A204.1 (cell line): ENCODE data around the gene PRMT5.
A peak's percentile ranks its signal among the peaks of the same experiment; 100 is the strongest.
"Not testable (repeated sequence)": the region's sequence is repeated elsewhere in the genome, so short reads cannot be mapped to it uniquely, and the experiment has no call there.

Experiments used
- FAIRE-seq: peaks from 2 replicates; lab custom pipeline; 2012; peaks lifted over from hg19 to GRCh38; lab: Jason Lieb, UNC

PRMT5 gene

DNA sequence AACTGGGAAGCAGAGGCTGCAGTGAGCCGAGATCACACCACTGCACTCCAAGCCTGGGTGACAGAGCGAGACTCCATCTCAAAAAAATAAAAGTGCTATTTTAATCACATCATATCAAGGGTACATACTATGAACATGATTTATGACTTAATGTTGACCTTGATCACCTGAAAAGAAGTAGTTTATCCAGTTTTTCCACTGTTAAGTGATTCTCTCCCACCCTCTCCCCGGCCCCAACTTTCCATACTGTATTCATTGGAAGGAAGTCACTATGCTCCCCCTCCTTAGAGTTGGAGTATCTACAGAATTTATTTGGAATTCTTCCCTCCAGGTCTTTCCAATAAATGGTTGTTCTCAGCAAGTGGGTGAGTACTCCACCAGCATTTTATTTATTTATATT is 3.0 kb upstream of the PRMT5 start:
- FAIRE-seq: no peak

DNA sequence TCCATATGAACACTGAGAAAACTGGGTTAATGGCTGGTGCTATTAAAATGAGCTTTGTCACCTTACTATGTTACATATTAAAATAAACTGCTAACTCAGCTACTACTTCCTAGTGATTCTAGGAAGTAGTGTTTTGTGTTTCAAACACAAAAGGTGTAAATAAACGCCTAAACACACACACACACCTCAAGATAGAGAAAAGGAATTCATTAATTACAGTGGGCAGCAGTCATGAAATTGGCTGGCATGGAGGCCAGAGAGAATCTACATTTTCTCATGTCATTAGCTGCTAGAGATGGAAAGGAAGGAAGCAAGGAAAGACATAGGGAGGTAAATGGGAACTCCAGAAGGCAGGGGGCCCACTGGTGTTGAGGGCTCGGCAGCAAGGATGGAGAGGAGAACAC is 787 bp upstream of the PRMT5 start:
- no peak for FAIRE-seq

DNA sequence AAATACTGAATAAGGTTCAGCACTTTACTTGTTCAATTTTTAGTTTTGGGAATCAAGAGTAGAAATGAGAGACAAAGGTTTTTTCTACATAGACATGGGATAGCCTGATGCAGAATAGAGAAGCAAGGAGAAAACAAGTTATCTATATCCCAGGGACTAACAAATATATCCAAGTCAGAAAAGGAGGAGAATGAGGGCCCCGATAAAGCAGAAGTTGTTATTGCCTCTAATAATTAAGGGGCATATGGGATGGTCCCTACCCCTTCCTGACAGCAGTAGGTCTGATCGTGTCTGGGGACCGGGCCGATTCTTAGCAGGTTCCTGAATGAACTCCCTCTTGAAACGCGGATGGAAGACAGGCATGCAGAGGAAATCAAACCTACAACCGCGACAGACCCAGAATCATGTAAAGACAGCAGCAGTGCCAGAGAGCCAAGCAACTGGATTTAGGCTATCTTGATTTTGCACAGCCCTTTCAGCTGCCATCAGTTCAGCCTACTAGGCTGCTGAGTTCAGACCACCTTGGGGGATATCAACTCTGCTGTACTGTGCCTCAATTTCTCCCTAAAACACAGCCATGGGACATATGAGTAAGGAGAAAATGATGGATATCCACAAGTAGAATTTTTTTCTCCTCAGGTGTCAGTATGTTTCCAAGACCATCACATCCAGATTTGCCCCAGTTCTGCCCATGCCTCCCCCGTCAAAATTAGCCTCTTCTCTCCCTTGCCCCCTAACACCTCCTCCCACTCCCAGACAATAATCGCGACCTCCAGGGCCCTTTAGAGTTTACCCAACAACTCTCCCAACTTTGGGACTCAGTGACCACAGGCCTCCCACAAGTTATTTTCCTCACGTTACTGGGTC is 706 bp downstream of the PRMT5 start:
- no peak for FAIRE-seq

DNA sequence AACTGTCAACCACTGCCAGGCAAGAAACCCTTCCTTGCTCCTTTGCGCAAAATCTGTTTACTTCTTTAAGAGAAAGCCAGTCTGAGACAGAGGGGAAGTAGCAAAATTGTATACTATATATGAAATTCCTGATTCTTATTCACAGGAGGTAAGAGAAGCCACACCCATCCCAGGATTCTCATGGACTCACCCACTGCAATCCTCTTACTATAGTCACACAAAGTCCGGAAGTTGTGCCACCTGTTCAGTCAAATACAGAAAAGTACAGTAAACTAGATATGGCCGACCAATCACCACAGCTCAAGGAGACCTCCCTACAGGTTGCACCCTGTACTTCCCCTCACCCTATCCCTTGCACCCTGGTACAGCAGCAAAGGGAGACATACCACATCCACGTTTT is 2.9 kb downstream of the PRMT5 start:
- FAIRE-seq: no peak

DNA sequence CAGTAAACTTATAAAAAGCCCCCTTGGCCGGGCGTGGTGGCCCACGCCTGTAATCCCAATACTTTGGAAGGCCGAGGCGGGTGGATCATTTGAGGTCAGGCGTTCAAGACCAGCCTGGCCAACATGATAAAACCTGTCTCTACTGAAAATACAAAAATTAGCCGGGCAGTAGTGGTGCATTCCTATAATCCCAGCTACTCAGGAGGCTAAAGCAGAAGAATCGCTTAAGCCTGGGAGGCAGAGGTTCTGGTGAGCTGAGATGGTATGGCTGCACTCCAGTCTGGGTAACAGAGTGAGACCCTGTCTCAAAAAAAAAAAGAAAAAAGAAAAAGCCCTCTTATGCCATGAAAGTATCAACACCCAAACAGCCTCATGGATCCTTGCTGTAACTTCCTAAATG is 3.7 kb downstream of the PRMT5 start:
- FAIRE-seq: no peak

DNA sequence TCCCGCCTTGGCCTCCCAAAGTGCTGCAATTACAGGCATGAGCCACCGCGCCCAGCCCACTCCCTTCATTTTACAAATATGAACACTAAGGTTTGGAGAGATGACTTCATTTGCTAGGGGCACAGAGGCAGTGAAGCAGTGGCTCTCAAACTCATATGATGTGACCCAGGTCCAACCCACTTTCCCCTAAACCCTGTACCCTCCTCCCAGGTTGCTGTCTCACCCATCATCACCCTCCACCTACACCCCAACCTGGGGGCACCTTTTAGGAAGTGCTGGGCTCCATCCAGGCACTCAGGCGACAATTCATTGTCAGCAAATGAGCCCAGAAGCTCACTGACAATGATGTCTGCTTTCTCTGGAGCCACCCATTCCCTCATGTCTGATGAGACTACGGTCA is 5.4 kb downstream of the PRMT5 start:
- FAIRE-seq: no peak

DNA sequence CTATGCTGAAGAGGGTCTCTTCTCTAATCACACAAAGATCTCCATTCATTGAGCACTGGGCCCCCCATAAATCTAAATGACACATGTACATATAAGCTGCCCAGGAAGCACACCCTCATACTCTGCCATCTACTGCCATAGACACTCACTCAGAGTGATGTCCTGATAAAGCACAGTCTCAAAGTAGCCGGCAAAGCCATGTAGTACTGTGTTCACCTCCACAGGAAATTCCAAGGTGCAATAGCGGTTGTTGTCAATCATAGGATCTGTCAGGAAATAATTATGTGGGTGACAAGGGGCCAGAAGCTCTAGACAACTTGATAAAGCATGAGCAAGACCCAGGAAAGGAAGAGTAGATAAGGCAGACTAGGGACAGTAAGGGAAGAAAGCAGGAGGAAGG is 6.9 kb downstream of the PRMT5 start:
- FAIRE-seq: no peak

DNA sequence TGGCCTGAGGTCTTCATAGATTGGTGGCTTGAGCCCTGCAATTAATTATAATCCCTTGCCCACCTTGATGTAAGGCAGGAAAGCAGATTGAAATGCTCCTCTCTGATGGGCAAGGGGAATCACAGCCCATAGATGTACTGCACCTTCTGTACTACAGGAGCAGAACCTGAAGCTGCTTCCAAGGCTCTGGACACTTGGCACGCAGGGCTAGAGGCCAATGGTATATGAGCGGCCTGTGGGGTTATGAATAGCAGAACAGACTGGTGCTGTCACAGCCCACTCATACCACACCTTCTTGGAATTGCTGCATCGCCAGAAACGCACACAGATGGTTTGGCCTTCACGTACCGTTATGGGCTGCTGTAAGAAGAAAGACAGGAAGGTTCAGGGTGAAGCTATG is 8.5 kb downstream of the PRMT5 start:
- FAIRE-seq: no peak

DNA sequence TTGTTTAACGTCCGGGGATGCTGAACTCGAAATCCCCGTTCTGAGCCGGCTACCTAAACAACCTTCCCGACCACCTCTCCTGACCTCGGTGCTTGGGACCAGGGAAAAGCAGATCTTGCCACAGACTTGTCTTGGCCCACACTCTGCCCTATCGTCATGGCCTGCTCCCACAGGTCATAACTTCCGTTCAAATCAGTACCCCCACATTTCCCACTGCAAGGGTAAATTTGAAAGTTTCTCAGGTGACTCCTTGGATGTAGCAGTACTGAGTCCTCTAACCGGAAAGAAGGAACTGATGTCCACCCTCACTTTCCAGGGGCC is 9.6 kb downstream of the PRMT5 start:
- FAIRE-seq: no peak

DNA sequence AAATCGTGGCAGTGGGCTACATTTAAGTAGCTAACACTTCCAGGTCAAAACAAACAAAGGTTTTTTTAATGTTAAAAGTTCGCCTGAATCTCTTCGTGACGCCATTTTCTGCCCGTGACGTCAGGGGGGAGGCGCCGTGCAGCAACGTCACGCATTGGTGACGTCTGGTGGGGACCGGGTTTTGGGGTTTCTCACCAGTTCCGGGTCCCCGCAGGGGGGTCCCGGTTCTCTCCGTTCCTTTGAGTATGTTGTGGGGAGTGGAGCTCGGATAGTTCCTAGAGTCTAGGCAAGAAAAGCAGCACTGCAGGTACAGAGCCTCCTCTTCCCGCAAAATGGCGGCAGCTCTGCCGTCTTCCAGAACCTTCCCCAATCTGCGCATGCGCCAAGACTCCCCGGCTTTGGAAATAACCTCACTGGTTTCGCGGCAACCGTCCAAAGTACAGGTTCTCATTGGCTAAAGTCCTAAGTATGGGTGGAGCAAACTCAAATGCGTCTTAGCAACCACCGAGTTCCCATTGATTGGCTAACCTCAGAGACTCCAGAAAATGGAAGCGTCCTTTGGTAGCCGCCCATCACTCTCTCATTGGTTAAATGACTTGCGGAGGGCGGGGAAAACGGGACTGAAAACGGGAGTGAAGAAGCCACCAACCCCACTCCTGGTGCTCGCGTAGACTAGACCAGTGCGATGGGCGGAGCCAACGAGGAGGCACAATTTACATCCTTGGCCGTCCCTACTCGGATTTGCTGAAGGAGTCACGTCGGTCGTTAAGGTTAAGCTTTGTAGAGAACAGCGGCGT is 10.2 kb downstream of the PRMT5 start, which contains the start of gene RBM23:
Gene RBM23 (minus strand): TSS at position 346 of the 797 bp plus-strand sequence.
- peak; percentile 99 for FAIRE-seq

DNA sequence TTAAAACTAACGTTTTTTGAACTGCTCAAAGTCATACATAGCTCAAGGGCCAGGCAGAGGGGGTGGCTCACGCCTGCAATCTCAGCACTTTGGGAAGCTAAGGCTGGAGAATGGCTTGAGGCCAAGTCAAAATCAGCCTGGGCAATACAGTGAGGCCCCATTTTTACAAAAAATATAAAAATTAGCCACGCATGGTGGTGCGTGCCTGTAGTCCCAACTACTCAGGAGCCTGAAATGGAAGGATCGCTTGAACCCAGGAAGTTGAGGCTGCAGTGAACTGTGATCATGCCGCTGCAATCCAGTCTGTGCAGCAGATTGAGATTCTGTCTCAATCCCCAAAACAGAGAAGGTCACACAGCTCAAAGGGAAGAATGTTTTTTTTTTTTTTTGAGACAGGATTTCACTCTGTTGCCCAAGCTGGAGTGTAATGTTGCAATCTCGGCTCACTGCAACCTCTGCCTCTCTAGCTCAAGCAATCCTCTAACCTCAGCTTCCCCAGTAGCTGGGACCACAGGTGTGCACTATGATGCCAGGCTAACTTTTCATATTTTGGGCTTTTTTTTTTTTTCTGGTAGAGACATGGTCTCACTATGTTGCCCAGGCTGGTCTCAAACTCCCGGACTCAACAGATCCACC is 13.2 kb downstream of the PRMT5 start:
- no peak for FAIRE-seq

DNA sequence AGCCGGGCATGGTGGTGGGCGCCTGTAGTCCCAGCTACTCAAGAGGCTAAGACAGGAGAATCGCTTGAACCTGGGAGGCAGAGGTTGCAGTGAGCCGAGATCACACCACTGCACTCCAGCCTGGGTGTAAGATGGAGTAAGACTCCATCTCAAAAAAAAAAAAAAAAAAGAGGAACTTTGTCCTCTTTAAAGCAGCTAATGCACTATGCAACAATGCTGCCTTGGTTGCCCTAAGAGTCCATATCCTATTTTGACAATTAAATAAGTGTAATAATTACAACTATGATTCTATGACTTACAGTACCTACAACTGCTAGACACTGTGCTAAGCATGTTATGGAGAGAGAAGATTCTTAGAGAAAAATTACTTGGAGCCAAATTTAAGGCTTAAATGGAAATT is 14.3 kb downstream of the PRMT5 start:
- FAIRE-seq: not testable (repeated sequence)

DNA sequence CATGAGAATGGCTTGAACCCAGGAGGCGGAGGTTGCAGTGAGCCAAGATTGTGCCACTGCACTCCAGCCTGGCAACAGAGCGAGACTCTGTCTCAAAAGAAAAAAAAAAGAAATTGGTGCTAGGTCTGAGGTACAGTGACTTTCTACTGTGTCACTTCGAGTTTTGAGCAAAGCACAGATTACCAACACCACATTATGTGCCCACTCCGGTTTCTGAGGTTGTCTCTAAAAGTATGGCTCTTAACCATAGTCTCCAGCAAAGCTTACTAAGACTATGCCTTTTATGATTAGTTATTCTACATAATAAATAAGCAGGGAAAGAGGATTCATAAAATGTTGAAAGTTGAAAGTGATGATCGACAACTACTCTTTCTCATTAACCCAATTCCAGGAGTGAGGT is 18.3 kb downstream of the PRMT5 start:
- no peak for FAIRE-seq

DNA sequence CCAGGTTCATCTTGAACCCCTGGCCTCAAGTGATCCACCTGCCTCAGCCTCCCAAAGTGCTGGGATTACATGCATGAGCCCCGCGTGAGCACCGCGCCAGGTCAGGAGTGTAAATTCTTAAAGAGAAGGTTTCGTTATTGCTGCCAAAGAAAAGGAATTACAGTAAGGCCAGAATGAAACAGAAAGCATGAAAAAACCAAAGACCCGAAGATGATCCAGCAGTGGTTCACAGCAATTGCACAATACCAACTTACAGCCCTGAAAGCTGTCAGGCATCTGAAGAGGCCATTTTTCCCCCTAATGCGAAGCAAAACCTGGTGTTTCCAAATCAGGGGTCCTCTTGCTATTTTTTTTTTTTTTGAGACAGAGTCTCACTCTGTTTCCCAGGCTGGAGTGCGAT is 20.6 kb downstream of the PRMT5 start:
- no peak for FAIRE-seq

DNA sequence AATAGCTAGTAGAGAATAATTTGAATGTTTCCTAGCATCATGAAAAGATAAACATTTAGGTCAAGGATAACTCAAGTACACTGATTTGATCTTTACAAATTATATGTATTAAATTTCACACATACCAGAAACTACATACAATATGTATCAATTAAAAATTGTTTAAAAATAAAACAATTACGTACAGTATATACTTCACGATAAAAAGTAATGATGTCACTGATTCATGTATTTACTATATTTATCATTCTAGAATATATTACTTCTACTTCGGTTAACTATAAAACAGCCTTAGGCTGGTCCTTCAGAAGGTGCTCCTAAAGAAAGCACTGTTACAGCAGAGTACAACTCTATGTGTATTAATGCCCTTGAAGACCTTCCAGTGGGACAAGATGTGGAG is 21.7 kb downstream of the PRMT5 start:
- no peak for FAIRE-seq

DNA sequence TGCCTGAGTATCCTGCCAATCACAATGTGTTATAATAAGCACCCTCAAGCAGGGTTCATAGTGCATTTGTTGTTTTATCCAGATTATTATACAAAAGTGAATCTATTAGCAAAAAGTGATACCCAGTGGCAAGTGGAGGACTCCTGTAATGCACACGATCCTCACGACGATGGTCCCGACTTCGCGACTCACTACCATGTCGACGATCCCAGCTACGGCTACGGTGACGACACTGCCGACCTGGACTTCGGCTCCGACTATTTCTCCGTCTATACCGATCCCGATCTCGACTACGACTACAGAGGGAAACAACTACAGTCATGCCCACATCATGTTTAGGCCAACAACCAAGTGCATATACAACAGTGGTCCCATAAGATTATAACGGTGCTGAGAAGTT is 23.1 kb downstream of the PRMT5 start:
- no peak for FAIRE-seq

DNA sequence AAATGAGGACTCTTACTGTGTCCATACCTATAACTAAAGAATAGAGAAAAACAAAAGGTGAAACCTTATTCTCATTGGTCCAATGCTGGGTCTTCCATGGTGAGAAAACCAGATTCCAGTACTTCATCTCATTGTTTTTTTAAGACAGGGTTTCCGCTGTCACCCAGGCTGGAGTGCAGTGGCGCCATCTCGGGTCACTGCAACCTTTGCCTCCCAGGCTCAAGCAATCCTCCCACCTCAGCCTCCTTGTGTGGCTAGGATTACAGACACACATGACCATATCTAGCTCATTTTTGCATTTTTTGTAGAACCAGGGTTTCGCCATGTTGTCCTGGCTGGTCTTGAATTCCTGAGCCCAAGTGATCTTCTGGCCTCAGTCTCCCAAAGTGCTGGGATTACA is 23.5 kb downstream of the PRMT5 start:
- FAIRE-seq: no peak

DNA sequence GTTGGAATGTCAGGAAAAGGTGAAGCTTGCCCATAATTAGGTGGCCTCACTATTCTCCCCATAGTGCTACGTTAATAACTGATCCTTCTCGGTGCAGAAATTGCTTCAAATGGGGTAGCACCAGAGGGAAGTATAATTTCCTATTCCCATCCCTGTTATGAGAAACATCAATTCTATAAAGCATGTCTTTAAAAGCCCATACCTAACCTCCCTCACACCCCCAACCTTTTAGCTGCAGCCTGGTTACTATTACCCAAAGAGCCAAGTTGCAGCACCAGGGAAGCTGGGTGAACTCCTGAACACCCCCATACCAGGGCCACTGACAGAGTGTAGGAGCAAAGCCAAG is 25.5 kb downstream of the PRMT5 start:
- no peak for FAIRE-seq

DNA sequence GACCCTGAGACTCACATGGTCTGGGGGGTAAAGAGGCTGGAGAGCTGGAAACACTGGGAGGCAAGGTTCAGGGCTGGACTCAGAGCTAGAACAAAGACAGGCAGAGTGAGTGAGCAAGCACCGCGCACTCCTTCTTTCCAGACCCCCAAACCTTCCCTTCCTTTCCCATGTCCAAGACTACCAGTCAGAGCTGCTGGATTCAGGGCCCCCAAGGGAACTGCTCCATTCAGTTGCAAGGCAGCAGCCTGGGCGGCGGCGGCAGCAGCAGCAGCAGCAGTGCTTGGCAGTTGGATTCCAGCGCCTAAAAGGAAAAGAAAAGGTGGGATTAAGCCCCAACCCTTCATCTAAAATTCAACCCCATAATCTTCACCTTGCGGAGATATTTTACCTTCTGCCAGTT is 27.4 kb downstream of the PRMT5 start:
- FAIRE-seq: no peak

DNA sequence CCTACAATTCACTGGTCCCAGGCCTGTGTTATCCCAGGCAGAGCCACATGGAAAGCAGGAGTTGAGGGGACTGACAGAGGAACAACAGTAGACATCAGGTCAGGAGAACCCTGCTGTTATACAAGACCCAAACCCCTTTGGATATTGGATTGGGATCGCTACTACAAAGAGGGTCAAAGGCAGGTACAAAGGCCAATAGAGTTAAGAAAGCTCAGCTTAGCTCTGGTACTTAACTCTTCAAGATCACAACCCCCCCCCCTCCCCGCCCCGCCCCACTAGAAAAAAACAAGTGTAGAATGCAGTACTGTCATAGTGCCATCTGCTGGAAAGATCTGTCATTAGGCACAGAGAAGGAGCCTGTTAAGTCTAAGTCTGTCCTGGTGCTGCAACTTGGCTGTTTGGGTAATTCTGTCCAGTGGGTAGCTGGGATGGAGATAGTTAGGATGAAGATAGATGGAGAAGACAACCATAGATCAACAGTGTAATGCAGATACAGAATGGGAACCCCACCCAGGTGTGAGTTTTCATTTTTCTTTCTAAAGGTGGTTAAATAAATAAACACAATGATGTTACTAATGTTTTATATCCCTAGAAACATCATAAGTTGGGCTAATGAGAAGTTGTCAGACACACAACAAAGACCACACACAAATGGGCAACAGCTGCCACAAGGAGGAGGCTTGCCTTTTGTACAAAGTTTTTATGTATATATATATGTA is 28.9 kb downstream of the PRMT5 start:
- FAIRE-seq: no peak

DNA sequence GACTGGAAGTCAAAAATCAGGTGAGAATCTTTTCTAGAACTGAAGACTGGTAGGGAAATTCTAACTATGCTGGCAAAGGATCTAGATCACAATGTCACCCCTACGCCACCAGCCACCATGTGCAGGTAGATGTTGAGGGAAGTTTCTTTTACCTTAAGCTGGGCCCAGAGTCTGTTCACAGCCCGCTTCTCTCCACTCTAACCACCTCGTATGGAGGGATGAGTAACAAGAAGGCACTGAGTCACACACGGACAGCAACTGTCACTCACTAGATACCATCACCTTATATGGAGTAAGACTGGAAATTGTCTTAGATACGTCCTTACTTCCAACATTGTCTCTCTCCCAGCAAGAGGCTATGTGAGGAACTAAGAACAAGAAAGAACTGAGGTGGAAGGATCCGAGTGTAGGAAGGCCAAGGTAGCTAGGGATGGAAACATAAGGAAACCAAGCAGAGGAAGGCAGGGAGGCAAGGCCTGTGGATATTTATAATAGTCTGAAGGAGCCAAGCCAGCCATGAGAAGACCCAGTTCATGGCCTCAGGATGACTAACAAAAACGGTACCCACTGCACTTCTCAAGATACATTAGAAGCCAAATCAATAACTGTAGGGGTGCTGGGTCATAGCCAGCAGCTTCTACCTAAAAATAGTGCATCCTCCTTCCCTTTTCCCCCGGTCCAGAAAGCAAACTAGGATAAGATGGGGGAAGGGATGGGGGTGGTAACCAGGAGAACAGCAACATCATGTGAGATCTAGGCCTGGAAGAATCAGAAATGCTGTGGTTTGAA is 30.7 kb downstream of the PRMT5 start:
- no peak for FAIRE-seq

DNA sequence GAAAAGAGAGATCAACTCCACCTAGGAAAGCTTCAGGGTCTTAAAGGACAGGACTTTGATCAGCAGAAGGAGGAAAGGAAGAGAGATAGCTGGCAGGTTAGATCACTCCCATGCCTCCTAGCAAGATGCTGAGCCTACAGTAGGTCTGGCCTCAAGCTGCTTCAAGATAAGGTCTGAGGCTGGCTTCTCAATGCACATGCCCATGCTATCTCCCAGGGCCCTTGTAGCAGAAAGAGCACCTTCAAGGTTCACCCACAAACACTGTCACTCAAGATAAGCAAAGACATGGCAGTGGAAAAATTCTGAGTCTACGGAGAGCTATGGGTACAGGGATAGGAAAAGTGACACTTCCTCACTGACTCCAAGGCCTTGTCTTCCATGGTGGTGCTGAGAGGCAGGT is 31.8 kb downstream of the PRMT5 start:
- no peak for FAIRE-seq
